Measurements from ENCODE around the gene OR10AD1.

DNA sequence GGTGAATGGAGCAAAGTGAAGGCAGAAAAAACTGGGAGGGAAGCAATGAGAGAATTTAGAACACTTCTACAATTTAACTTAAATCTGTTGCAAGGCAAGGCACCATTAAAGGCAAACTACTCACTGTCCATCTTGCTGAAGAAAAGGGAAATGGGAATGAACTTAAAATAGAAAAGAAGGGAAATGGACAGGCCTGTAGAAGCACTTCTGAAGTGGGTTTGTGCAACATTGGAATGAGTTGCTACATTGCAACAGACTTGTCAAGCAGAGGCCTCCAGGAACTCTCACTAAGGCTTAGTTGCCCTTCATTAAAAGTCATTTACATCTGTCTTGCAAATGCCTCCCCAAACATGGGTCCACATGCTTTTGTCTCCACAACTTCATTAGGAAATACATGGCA lies 13.7 kb upstream of the OR10AD1 start:
- TF ChIP-seq CTCF (IDR thresholded peaks at IDR 0.05; ENCODE audit: low read length) (no peak), EZH2phosphoT487 (IDR thresholded peaks at IDR 0.05; ENCODE audit: low read length) (no peak)

Measured in MM.1S (cell line).